GM21825 (cell line): ENCODE data around the gene MARCHF9.

ENCODE experiments used
- ATAC-seq: cut with Tn5 transposase; IDR thresholded peaks from one replicate; pipeline ENCODE4 v1.9.1; 2021; ENCODE audit warnings: mild to moderate bottlenecking, moderate library complexity; ENCODE audit not compliant: unreplicated experiment

Gene MARCHF9

GRCh38 chr12:57753756-57754337 is 1.1 kb upstream of the MARCHF9 start:
- ATAC-seq: no peak

GRCh38 chr12:57755194-57755453 is 221 bp downstream of the MARCHF9 start:
- no peak for ATAC-seq

DNA sequence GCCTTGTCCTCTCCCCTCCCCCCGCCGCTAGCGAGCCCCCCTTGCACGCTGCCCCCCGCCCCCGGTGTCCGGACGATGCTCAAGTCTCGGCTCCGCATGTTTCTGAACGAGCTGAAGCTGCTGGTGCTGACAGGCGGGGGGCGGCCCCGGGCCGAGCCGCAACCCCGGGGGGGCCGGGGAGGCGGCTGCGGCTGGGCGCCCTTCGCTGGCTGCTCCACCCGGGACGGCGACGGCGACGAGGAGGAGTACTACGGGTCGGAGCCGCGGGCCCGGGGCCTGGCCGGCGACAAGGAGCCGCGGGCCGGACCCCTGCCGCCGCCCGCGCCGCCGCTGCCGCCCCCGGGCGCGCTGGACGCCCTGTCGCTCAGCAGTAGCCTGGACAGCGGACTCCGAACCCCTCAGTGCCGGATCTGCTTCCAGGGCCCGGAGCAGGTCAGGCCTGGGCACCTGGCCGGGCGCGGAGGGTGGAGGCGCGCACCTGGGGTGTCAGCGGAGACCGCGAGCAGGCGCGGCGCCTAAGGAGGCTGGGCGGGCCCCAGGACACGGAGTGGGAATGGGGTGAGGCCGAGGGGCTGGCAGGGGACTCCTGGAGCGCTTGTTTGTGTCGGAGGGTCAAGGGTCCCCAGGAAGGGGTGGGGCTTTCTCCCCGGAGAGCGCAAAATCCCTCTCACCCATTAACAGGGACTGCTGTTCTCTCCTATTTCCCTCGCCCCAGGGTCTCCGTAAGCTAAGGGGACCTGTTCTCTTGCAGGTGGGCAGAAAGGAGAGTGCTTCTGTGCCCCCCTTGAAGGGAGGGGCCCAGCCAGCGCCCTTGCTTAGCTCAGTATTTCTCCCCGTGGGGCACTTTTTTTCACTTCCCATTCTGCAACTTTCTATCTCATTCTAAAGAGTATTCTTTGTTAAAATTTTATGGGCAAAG is 810 bp downstream of the MARCHF9 start:
- no peak for ATAC-seq

DNA sequence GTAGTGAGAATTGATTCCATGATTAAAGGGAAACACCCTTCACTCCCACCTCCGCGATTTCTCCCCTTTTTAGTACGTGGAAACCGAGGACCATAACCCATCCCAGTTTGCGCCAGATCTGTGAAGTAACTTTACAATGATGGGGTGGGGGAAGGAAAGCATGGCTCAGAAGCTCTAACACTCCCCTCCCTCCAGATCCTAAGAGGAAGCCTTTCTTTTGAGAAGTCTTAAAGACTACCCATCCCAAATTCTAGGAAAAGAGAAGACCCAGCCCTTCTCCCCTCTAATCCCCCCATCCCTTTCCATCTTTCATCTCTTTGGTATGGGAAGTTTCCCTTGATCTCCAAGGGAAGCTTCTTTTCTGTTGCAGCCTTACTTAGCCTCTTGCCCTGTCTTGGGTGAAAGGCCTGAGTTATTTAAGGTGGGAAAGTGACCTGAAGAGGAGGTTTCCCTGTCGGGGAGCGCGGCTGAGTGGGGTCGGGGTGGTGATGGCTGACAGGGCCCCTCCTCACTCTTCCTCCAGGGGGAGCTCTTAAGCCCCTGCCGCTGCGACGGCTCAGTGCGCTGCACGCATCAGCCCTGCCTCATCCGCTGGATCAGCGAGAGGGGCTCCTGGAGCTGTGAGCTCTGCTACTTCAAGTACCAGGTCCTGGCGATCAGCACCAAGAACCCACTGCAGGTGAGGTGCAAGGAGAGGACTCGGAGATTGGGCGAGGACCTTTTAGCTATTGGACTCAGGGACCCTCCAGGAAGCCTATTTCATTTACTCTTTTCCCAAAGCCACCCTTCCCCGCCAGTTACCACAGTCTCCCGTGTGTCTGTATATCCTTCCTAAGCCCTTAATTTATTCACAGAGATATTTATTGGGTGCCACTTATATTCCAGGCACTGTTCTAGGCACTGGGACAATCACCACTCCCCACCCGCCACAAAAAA is 1.8 kb downstream of the MARCHF9 start:
- ATAC-seq: peak; percentile 22

DNA sequence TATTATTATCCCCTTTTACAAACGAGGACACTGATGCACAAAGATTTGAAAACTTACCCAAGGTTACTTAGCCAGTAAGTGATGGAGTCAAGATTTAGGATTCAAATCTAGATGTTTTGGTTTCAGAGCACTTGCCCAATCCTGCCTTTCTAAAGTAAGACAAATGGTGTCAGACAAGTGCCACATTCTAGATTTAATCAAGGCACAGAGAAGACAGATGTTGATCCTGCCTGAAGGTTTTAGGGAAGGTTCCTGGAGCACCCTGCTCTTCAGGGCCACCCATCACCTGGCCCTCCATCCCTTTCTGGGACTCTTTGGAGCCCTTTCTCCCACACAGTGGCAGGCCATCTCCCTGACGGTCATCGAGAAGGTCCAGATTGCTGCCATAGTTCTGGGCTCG is 2.9 kb downstream of the MARCHF9 start:
- ATAC-seq: no peak

DNA sequence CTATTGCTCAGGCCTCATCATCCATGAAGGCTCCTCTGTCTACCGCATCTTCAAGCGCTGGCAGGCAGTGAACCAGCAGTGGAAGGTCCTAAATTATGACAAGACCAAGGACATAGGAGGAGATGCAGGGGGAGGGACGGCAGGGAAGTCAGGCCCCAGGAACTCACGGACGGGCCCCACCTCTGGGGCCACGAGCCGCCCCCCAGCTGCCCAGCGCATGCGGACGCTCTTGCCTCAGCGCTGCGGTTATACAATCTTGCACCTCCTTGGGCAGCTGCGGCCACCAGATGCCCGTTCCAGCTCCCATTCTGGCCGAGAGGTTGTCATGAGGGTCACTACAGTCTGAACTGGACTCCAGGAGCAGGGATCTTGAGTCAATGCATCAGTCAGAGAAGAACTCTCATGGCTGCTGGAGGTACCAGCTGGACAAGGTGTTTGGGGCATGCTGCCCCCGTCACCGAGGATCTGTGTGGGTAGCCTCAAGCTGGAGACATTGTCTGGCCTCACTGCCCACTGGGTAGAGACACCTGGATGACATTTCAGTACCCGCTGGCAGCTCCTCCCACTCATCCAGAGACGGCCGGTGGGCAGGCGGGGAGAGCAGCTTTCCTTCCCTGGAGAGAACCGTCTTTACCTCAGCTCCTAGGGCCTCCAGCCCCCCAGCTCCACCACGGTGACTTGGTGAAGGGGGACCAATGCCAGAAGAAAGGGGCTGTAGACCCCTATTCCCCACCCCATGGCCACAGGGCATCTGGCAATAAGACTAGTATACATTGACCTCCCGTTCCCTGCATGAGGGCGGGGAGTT is 3.9 kb downstream of the MARCHF9 start:
- ATAC-seq: no peak

DNA sequence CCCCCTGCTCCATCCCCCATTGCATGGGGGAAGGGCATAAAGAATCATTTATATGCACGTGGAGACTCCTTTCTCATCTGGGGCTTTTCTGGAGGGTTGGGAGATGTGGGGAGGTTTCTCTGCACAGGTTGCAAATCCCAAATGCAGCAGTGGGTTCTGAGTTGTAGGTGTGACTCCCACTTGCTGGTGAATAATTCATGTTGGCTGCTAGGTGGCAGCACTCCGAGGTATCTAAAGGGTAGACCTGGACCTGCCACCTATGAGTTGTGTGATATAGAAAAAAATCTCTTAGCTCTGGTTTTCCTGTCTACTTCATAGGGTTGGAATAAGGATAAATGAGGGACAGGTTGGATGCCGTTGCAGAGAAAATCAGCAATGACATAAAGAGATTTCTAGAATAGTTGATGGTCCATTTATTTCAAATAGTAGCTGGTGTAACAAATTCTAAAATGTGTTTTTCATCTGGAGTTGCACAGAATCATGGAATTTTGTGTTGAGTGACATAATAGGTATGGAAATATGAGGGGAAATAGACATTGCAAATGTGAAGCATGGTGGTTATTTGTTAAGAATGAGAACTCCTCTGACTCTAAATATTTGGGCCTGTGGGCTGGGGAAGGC is 4.6 kb downstream of the MARCHF9 start:
- no peak for ATAC-seq

- ATAC-seq: no peak
Observed at GRCh38 chr12:57760347-57760982, 5.6 kb downstream of the MARCHF9 start.

DNA sequence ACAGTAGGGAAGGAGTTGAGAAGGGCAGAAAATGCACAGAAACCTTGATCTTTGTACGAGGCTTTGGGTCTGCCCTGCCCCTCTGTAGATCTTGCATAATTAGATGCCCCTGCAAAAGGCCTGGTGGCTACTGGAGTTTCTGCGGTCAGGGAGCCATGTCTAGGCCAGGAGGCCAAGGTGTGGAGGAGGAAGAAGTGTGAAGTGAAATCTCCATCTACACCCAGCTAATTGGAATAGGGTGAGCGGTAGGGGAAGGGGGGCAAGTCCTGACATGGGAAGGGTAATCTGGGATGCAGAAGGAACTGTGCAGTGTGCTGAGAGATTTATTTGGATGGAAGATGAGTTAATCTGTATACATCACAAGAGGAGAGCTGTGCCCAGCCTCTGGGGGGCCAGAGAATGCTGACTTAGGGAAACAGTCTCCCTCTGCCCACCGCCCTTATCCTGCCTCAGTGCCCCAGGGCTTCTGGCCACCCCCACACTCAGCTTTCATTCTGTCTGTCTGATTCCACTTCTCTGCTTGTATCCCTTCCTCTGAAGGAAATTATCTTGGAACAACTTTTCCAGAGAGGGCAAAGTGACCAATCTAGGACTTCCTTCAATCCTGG is 6.6 kb downstream of the MARCHF9 start:
- no peak for ATAC-seq

GRCh38 chr12:57762463-57762862 is 7.6 kb downstream of the MARCHF9 start:
- ATAC-seq: no peak

- no peak for ATAC-seq
Observed at GRCh38 chr12:57763881-57764661, 9.2 kb downstream of the MARCHF9 start.

- no peak for ATAC-seq
Observed at GRCh38 chr12:57764662-57765002, 9.7 kb downstream of the MARCHF9 start.

DNA sequence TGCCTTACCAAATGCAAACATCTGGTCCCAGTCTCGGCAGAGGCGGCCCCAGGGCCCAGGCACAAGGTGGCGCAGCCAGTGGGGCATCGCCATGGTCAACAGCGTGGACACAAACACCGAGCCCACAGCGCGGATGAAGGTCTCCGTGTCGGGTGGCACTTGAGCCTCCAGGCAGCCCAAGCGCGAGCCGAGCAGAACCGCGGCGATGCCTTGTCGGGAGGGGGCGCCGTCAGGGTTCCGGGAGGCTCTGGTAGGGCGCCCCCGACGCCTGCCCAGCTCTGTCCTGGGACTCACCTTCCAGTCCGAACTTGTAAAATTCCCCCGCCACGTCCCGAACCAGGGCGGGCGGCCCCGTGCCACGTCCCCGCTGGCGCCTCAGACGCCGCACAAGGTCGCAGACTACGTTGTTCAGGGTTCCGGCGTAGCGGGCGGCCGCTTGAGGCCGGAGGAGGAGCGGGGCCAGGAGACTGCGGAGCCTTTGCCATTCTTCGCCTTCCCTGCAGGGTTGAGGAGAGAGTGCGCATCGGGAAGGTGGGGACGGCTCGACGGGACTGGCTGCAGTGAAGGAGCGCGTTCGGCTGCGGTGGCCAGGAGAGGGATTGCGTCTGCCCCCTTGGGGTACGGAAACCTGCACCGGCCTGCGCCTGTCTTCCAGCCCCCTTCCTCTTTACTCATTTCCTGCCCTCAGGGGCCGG is 10.2 kb downstream of the MARCHF9 start:
- no peak for ATAC-seq

- ATAC-seq: no peak
Observed at GRCh38 chr12:57765698-57766463, 11.0 kb downstream of the MARCHF9 start.

- ATAC-seq: no peak
Observed at GRCh38 chr12:57766464-57767304, 11.8 kb downstream of the MARCHF9 start, which contains the start of gene CYP27B1. TSS of gene CYP27B1 (minus strand) at chr12:57767078. CDS start at chr12:57767041, 37 bp downstream.

GRCh38 chr12:57767305-57767698 is 12.4 kb downstream of the MARCHF9 start:
- ATAC-seq: no peak
